Measurements from ENCODE around the gene FSCN2. TPM values are rescaled to one million over a fixed set of nuclear protein-coding genes. Genes with fewer than 3 reads are reported as not detected.

Gene FSCN2
- polyA plus RNA-seq, 1 of the 3 experiments (the other 2 are of a cell fraction), result 2.1 TPM

GRCh38 chr17:81524039-81524864 is 3.9 kb upstream of the FSCN2 start:
- Histone ChIP-seq H3K9me2 (no peaks in the 10 kb centered on the region), H3K79me2 (ENCODE audit: insufficient read depth) (peaks cover 20% of the 10 kb centered on the region; the same call in 1 of the 2 replicates), H2AFZ (ENCODE audit: low read depth) (no peak overlapping the region), H4K20me1 (ENCODE audit: insufficient read depth) (peaks cover 42% of the 10 kb centered on the region), H3F3A (replicated peaks; ENCODE audit: insufficient read depth) (peaks cover 29% of the 10 kb centered on the region), H3K36me3 (replicated peaks in 1 of 2; ENCODE audit: control insufficient read depth in 1 of 2, insufficient read depth in 2 of 2, low read length in 1 of 2) (no peaks in the 10 kb centered on the region), H3K27ac (ENCODE audit: low read depth in 2 of 2, low read length in 1 of 2) (peak overlapping the region in 1 of 2 experiments; percentile 12; a peak in 1 of 4 replicates), H3K9ac (no peak overlapping the region), H3K27me3 (ENCODE audit: insufficient read depth) (no peaks in the 10 kb centered on the region), H3K4me3 (ENCODE audit: low read depth in 2 of 2, low read length in 1 of 2) (no peak overlapping the region), H3K9me3 (no peaks in the 10 kb centered on the region), H3K4me1 (ENCODE audit: control insufficient read depth in 1 of 2, insufficient read depth in 2 of 2, low read depth in 1 of 2, low read length in 1 of 2) (peaks cover 0 to 16% of the 10 kb centered on the region in 2 experiments; a peak in 1 of 4 replicates), H3K4me2 (no peak overlapping the region)
- ChIA-PET CTCF (interaction anchor here (0.5 to 2.1 kb wide), 4 partner anchors 9 to 271 kb away, joined by 3 to 7 read pairs (median 4); no protein-coding TSS in a partner anchor), POLR2A (interaction anchor here (1.4 kb wide), 1 partner anchor 13 kb away, joined by 3 read pairs; no protein-coding TSS in a partner anchor)
- WGBS (ENCODE audit: low lambda C conversion rate), result 86% methylated on average over 8 of the region's 18 CpGs
- no peak for TF ChIP-seq MEF2A (IDR thresholded peaks at IDR 0.05; ENCODE audit: borderline replicate concordance, low read depth)
- TF ChIP-seq POLR2AphosphoS5 (IDR thresholded peaks at IDR 0.05; ENCODE audit: low read depth, low read length), result 0 out of 2 replicates have a peak, but pooled peaks have one; percentile 37
- no peak for DNase-seq

GRCh38 chr17:81524865-81525159 is 3.4 kb upstream of the FSCN2 start:
- Histone ChIP-seq H3K9me2 (no peaks in the 10 kb centered on the region), H3K4me3 (ENCODE audit: low read depth in 2 of 2, low read length in 1 of 2) (no peak overlapping the region), H3K79me2 (ENCODE audit: insufficient read depth) (peaks cover 15% of the 10 kb centered on the region; the same call in 1 of the 2 replicates), H2AFZ (ENCODE audit: low read depth) (no peak overlapping the region), H3K36me3 (replicated peaks in 1 of 2; ENCODE audit: control insufficient read depth in 1 of 2, insufficient read depth in 2 of 2, low read length in 1 of 2) (no peaks in the 10 kb centered on the region), H3K9ac (no peak overlapping the region), H3K4me2 (no peak overlapping the region), H3K4me1 (ENCODE audit: control insufficient read depth in 1 of 2, insufficient read depth in 2 of 2, low read depth in 1 of 2, low read length in 1 of 2) (peaks cover 0 to 16% of the 10 kb centered on the region in 2 experiments; a peak in 1 of 4 replicates), H3F3A (replicated peaks; ENCODE audit: insufficient read depth) (peaks cover 29% of the 10 kb centered on the region), H4K20me1 (ENCODE audit: insufficient read depth) (peaks cover 37% of the 10 kb centered on the region), H3K27me3 (ENCODE audit: insufficient read depth) (no peaks in the 10 kb centered on the region), H3K9me3 (no peaks in the 10 kb centered on the region), H3K27ac (ENCODE audit: low read depth in 2 of 2, low read length in 1 of 2) (no peak overlapping the region)
- TF ChIP-seq JUND (IDR thresholded peaks at IDR 0.05) (no peak), NRF1 (IDR thresholded peaks at IDR 0.05; ENCODE audit: low read depth, low read length) (no peak), ELF1 (IDR thresholded peaks at IDR 0.05) (no peak), TAF1 (IDR thresholded peaks at IDR 0.05; ENCODE audit: borderline replicate concordance, low read depth, low read length) (no peak), RXRA (IDR thresholded peaks at IDR 0.05; ENCODE audit: borderline replicate concordance, low read depth) (no peak), POLR2AphosphoS5 (IDR thresholded peaks at IDR 0.05; ENCODE audit: low read depth, low read length) (no peak), RAD21 (IDR thresholded peaks at IDR 0.05; ENCODE audit: low read length) (no peak), YY1 (IDR thresholded peaks at IDR 0.05; ENCODE audit: low read depth) (no peak), TEAD4 (IDR thresholded peaks at IDR 0.05; ENCODE audit: borderline replicate concordance, insufficient read depth) (no peak), MXI1 (IDR thresholded peaks at IDR 0.05; ENCODE audit: low read depth, low read length) (no peak), RCOR1 (IDR thresholded peaks at IDR 0.05; ENCODE audit: low read length) (no peak), TCF12 (IDR thresholded peaks at IDR 0.05) (no peak)
- TF ChIP-seq, protein P1, sequence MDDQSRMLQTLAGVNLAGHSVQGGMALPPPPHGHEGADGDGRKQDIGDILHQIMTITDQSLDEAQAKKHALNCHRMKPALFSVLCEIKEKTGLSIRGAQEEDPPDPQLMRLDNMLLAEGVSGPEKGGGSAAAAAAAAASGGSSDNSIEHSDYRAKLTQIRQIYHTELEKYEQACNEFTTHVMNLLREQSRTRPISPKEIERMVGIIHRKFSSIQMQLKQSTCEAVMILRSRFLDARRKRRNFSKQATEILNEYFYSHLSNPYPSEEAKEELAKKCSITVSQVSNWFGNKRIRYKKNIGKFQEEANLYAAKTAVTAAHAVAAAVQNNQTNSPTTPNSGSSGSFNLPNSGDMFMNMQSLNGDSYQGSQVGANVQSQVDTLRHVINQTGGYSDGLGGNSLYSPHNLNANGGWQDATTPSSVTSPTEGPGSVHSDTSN (IDR thresholded peaks at IDR 0.05), result no peak
- TF ChIP-seq, protein P2, sequence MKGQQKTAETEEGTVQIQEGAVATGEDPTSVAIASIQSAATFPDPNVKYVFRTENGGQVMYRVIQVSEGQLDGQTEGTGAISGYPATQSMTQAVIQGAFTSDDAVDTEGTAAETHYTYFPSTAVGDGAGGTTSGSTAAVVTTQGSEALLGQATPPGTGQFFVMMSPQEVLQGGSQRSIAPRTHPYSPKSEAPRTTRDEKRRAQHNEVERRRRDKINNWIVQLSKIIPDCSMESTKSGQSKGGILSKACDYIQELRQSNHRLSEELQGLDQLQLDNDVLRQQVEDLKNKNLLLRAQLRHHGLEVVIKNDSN (IDR thresholded peaks at IDR 0.05; ENCODE audit: borderline replicate concordance, low read depth), result no peak
- 95% methylated on average over 8 of the region's 8 CpGs for WGBS (ENCODE audit: low lambda C conversion rate)
- POLR2A ChIA-PET, result no interaction called here
- no peak for DNase-seq
- CTCF ChIA-PET, result no interaction called here

All from SK-N-SH (cell line).